ENCODE measurements around the gene DENND4A.

DENND4A gene

GRCh38 chr15:65666257-65666656 is 125.8 kb downstream of the DENND4A start:
- no peak for DNase-seq (ENCODE audit: low spot score)

DNA sequence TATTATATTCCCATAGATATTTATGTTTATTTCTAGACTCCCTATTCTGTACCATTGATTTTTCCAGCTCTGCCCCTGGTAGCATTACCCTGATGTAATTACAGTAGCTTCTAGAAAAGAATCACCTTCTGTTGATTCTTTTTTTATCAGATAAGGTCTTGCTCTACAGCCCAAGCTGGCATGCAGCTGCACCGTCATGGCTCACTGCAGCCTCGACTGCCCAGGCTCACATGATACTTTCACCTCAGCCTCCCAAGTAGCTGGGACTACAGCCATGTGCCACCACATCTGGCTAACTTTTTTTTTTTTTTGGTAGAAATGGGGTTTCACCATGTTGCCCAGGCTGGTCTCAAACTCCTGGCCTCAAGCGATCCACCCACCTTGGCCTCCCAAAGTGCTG is 128.6 kb downstream of the DENND4A start:
- no peak for DNase-seq (ENCODE audit: low spot score)

GRCh38 chr15:65660927-65661326 is 131.2 kb downstream of the DENND4A start:
- peak; percentile 30 for DNase-seq (ENCODE audit: low spot score)

GRCh38 chr15:65659502-65660052 is 132.5 kb downstream of the DENND4A start:
- DNase-seq (ENCODE audit: low spot score) = no peak

GRCh38 chr15:65655457-65655856 is 136.6 kb downstream of the DENND4A start:
- DNase-seq (ENCODE audit: low spot score) = no peak

DNA sequence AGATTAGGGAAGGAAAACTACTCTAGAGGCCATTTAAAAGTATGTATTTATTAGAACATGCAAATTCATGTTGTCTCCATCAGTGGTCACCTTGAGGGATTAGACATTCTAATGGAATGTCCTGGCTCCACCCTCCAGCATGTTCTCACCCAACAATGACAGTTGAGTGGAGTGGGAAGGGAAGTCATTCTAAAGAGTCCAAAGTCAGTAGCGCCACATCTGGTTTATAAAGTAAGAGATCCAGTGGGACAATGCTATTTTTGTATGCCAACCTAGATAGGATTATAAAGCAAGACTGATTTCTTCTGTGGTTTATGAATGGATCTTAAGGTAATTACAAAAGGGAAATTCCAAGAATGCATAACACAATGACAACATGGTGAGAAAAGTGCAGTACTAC is 137.1 kb downstream of the DENND4A start:
- DNase-seq (ENCODE audit: low spot score) = no peak

DNA sequence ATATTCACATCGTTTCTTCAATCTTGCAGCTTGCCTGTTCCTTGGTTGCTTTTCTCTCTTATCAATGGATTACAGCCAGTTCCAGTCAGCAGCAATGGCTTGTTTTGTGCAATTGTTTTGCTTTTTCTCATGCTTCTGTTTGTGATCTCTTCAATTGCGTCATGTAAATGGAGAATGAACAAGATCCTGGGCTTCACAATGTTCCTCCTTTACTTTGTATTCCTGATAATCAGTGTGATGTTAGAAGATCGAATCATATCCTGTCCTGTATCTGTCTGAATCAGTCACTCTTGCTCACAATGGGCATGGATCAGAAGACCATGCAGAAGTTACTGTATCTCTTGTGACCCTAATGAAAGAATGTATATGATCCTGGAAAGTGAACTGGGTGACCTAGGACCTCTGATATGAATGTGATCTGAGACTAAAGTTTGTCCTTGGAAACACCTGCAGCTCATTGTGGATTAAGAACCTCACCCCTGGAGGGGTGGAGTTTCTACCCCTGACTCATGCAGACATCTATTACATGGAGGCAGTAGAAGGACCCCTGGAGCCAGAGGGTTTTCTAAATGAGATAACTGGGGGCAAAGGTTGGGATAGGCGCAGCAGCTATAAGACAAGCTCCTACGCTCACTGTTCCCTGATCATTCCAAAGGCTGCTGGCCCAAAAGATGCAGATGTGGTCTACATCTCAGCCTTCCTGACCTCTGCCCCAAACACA is 138.1 kb downstream of the DENND4A start:
- no peak for DNase-seq (ENCODE audit: low spot score)

DNA sequence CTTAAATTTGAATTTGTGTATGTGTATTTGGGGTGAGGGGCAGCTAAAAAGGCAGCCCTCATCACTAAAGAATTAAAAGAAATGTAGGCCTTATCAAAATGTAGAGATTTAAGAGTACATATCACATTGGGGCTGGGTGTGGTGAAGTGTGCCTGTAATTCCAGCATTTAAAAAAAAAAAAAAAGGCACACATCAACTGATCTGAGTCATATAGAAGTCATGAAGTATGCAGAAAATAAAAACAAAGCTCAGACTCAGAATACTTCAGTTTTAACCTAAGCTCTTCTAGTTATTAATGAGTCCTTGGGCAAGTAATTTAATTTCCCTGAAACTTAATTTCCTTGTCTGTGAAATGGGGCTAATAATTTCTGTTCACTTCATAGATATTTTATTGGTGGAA is 138.8 kb downstream of the DENND4A start:
- DNase-seq (ENCODE audit: low spot score) = no peak

DNA sequence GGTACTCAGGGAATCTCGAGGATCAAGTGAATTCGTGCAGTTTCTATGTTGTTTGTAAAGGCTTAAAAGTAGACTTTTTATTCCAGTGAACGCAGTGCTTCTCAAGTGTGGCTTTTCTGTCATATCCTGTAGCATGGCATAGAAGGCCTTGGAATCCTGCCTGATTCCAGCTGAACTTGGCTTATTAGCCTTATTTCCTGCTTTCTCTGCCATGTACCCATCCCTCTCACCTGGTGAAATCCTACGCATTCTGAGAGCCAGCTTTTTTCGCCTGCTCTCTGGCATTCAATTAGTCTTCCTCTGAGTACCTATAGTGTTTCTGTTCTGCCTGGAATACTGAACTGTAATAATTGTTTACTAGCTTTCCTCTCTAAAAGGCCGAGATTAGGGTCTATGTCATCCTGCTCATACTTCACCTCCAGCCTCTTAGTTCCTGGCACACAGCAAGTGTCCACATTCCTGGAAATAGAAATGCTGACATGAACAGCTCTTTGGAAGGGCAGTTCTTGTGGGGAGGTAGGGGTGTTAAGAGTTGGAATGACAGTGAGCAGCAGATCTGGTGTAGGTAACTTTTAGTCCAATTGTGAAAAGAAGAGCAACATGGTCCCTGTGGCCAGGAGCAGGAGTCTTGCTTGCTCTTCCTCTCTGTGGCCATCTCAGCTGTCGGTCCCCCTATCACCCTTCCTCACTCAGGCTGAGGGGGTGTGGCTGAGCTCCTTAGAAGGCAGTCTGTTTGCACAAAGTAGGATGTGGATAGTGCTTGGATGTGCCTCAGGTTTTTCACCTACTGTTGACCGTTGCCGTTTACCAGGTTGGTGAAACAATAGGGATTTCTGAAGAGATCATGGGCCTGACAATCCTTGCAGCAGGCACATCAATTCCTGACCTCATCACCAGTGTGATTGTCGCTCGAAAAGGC is 140.0 kb downstream of the DENND4A start:
- no peak for DNase-seq (ENCODE audit: low spot score)

GRCh38 chr15:65651042-65651322 is 141.1 kb downstream of the DENND4A start:
- DNase-seq (ENCODE audit: low spot score) = no peak

DNA sequence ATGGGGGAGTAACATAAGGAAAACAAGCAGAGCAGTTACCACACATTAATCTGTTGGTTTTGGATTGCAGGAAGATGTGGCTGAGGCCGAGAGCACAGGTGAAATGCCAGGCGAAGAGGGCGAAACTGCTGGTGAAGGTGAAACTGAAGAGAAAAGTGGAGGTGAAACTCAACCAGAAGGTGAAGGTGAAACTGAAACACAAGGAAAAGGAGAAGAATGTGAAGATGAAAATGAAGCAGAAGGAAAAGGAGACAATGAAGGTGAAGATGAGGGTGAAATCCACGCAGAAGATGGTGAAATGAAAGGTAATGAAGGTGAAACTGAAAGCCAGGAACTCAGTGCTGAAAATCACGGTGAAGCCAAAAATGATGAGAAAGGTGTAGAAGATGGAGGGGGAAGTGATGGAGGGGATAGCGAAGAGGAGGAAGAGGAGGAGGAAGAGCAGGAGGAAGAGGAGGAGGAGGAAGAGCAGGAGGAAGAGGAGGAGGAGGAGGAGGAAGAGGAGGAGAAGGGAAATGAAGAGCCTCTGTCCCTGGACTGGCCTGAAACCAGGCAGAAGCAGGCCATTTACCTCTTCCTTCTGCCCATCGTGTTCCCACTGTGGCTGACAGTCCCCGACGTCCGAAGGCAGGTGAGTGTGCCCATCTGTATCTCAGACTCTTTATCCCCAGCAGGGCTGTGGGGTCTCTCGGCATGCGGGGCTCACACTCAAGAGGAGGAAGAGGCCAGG is 141.6 kb downstream of the DENND4A start:
- DNase-seq (ENCODE audit: low spot score) = no peak

DNA sequence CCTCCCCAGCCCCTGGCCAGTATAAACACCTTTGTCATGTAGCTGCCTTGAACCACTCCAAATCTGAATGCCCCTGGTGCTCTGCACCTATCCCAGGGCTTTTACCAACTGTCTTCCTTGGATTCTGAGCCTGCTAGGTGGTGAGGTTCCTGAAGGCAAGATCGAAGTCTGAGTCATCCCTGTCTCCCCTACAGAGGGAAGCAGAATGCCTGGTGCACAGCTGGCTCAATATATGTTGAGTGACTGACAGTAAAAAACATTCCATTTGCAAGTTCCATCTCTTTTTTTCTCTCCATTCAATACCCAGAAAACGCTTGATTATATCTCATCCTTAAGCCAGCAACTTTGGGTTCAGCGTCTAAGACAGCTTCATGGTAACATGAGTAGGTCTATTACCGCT is 145.6 kb downstream of the DENND4A start:
- DNase-seq (ENCODE audit: low spot score) = no peak

- no peak for DNase-seq (ENCODE audit: low spot score)
Measured at GRCh38 chr15:65645392-65645791, 146.7 kb downstream of the DENND4A start.

- DNase-seq (ENCODE audit: low spot score) = no peak
Measured at GRCh38 chr15:65644282-65644681, 147.8 kb downstream of the DENND4A start.

DNA sequence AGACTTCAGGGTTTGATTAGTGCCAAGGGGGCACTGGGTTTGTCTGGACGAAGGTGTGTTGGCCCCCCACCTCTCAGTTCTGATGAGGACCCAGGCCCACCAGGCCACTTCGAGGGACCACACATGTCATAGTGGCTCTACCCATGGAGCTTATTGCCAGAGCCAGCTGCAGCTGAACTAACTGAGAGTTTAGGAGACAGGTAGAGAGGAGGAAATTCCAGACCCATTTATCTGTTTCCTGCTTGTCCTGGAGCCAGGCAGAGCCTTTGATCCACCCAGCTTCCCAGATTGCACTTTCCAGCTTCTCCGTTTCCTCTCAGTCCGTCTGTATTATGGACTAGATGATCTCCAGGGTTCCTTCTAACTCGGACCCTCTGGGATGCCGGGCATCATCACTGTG is 149.5 kb downstream of the DENND4A start:
- no peak for DNase-seq (ENCODE audit: low spot score)

DNA sequence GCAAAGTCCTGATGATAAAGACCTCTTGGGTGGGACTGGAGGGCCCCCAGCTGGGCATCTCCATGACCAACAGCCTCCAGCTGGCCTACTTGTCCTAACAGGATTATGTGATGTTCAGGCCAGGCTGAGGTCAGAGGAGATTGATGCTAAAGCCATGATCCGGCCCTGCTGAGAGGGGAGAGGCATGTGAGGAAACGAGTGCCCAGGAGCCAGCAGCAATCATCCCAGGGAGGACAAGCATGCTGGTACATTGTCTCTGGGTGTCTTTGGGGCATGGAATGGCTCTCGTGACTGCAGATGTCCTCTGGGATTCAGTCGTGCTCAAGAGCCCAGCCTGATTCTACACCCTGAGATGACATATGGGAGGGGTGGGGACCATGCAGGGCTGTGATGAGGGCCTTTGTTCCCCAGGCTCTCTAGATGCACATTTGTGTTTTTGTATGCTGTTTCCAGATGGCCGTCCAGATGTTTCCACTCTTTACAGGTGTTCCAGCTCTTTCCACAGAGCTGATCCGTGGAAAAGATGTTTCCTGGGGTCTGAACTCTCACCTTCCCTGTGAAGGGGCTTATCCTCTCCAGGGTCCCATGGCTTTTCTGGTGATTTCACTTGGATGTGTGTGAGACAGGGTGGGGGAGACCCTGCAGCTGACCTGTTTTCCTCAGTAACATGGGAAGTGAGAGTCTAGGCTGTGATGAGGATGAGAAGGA is 150.2 kb downstream of the DENND4A start:
- DNase-seq (ENCODE audit: low spot score) = no peak

- DNase-seq (ENCODE audit: low spot score) = no peak
Measured at GRCh38 chr15:65639509-65639908, 152.6 kb downstream of the DENND4A start.

- peak; percentile 75 for DNase-seq (ENCODE audit: low spot score)
Measured at GRCh38 chr15:65638681-65639089, 153.4 kb downstream of the DENND4A start.

- no peak for DNase-seq (ENCODE audit: low spot score)
Measured at GRCh38 chr15:65638109-65638508, 154.0 kb downstream of the DENND4A start.

- DNase-seq (ENCODE audit: low spot score) = no peak
Measured at GRCh38 chr15:65634356-65634755, 157.7 kb downstream of the DENND4A start.

DNA sequence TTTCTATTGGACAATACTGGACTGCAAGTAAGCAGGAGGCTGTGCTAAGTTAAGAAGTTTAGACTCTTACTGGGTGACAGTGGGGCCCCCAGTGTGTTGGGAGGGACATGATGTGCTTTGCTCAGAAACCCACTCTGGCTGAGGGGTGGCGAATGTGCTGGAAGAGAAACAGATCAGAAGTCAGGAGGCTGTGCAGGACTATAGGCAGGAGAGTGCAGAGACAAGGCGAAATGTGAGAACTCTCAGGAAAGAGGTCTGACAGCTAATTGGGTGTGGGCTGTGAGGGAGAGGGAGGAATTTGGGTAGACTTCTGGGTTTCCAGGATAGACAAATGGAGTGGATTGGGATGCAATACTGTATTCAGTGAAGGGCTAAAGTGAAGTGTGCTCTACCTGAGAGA is 158.3 kb downstream of the DENND4A start:
- no peak for DNase-seq (ENCODE audit: low spot score)
